ENCODE measurements around the gene PACSIN2.
"Not testable (repeated sequence)": the region's sequence is repeated elsewhere in the genome, so short reads cannot be mapped to it uniquely, and the experiment has no call there.

The PACSIN2 gene

DNA sequence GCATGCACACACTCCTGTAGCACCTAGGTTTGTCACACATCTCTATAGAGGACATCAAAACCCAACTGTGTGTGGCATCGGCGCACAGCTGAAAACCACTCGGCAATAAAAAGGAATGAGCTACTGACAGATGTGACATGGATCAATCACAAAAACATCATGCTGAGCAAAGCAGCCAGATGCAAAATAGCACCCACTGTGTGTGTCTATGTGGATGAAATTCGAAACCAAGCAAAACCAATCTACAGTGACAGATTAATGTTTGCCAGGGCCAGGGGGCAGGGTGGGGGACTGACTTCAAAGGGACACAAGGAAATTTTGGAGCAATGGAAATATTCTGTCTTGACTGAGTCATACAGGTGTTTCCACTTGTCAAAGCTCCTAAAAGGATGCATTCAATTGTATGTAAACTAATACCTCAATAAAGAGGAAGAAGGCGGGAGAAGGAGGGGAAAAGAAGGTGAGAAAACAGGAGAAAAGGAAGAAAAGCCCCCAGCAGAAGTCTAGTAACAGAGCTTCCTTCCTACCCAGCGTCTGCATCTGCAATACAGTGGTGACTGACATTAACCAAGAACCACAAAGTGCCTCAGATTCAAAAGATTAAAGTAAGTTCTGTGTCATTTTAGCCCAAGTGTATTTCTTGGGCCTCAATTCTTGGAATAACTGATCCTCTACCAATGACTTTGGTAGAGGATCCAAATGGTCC lies 49.8 kb downstream of the PACSIN2 start:
- DNase-seq (ENCODE audit: low read depth) = peak; percentile 10

DNA sequence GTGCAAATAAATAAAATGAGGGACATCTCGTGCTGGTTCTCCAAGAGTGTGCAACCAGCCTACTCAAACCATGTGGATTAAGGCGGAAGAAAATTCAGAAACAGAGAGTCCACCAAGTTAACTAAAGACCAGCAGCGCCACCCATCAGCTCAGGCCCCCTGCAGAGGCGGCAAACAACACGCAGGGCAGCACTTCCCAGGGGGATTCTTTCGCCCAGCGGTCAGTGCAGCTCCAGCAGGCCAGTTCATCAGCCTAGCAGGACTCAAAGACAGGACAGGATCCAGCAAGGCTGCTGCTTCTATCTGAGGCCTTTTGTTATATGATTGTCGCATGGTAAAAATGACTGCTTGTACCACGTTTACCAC lies 51.7 kb downstream of the PACSIN2 start:
- no peak for DNase-seq (ENCODE audit: low read depth)

DNA sequence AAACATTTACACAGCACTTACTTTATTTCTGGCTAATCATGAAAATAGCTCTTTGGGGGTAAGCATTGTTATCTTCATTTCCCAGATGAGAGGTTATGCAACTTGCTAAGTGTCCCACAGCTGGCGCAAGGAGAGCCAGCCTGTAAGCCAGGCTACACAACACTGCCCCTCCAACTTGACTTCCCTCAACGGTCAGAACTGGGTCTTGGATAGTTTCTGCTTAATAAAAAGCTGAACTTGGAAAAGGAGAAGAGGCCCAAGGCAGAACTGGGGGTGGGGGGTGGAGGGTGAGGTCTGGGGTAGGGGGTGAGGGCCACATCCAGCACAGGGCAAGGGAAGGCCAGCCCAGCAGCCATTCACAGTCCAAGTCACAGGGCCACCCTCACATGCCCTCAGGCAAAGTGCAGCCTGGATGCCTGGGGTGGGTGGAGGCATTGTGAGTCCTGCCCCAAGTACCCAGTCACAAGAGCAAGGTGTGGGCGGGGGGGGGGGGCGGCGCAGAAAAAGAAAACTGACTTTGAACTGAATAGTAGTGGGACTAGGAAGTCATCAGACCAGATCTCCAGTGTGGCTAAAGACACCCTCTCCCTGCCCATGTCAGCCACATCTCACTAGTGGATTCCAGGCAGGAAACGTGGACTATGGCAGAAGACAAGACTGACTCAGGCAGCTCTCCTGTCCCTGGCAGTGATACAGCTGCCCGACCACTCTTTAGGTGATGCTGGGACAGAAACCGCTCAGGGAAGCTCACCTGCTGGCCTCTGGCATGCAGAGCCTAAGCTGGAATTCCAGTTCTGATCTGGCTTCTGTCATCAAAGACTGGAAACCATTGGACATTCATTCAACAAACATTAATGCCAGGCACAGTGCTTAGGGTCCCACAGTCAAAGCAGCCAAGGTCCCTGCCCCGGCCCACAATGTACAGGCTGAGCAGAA lies 52.4 kb downstream of the PACSIN2 start:
- no peak for DNase-seq (ENCODE audit: low read depth)

DNA sequence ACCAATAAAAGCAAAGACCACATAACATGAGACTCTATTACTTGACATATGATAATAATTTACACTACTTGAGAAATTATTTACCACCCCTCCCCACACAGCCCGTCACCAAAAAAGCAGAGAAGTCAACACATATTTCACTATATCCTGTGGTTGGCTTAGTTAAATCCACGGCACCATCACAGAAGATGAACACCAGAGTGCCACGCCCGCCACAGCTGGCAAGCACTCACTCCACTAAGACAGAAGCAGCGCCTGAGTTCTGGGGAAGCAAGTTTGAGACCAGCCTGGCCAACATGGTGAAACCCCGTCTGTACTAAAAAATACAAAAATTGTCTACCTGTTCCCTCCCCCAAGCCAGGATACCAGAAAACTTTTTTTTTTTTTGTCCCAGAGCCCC lies 53.1 kb downstream of the PACSIN2 start:
- DNase-seq (ENCODE audit: low read depth) = no peak

DNA sequence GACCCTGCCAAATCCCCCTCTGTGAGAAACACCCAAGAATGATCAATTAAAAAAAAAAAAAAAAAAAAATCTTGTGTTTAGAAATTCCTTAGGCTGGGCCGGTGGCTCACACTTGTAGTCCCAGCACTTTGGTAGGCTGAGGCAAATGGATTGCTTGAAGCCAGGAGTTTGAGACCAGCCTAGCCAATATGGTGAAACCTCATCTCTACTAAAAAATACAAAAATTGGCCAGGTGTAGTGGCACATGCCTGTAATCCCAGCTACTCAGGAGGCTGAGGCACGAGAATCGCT lies 53.6 kb downstream of the PACSIN2 start:
- DNase-seq (ENCODE audit: low read depth) = not testable (repeated sequence)

DNA sequence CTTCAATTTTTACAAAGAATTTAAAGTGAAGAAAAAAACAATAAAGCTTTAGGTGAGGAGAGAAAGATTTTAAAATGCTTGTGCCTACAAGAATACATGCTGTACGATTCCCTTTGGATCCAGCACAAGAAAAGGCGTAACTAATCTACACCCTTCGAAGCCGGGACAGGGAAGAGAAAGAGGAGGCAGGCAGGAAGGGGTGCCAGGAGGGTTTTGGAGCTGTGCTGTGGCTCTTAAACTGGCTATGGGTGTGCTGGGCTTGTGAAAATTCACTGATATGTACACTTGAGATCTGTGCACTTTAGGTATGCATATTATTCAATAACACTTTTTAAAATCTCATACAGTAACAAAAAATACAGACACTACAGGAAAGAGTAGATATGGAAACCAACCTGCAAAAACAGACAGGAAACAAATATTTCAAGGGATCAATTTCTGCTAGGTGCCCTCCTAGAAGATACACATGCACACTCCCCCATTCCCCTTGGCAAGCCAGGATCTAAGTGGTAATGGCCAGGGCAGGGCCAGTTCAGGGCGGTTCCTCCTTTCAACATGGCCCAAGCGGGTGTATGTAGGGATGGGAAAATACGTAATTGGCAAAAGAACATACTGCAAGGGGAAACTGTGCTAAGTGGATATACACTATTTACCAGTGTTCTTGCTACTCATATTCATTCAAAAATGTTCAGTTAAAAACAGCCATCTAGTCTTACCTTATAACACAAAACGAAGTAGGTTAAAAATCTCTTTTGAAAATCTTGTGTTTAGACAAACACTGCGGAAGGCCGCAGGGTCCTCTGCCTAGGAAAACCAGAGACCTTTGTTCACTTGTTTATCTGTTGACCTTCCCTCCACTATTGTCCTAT lies 54.2 kb downstream of the PACSIN2 start:
- DNase-seq (ENCODE audit: low read depth) = no peak

DNA sequence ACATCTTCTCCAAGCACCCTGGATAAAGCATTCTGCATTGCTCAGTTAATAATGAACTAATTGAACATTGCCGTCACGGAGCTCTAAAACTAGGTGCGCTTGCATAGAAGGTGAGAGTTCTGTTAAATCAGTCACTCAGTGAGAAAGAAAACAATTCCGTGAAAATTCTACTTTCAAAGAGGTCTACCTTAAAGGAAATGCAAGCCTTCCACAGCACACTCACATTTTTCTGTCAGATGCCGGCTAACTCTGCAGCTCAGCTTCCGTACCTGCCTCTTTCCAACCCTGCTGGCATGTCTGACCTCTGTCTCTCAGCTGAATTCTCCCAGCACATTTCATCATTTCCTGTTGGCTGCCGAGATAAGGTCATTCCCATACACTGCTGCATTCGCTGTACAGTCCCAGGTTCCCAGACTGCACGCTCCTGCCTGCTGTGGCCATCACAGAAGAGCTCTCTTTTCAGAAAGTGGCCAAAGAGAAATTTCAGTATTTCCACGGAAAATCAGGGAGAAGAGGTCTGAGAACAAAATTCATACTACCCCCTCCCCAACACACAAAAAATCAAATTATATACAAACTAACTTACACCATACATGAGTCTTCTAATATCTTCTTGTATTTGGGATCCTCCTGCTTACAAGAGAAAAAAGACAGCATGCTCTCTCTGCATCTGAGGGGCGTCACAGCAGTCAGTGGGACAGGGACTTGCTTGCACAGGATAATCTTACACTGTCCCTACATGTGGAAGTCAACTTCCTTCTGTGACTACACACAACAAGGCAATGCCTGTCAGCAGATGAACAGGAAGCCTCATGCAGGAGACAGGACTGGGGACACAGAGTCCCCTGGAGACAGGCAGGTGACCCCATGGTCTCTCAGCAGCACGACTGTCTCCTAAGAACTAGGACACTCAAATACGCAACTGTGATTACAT lies 55.1 kb downstream of the PACSIN2 start:
- no peak for DNase-seq (ENCODE audit: low read depth)

DNA sequence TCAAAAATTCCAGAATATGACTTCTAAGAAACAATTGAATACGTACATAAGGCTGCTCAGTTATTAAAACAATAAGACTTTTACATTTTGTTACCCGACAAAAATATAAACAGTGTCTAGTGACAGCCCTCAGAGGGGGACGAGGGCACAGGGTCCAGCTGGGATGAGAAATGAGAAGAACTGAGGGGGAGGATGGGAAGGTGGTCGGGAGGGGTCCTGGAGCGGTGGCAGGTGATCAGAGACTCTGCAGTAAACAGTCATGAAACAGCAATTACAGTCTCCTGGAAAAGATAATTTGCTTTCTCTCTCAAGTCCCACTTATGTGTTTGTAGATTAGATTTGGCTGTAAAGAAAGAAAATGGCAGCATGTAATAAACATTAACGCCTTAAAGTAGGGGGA lies 56.0 kb downstream of the PACSIN2 start:
- DNase-seq (ENCODE audit: low read depth) = no peak

DNA sequence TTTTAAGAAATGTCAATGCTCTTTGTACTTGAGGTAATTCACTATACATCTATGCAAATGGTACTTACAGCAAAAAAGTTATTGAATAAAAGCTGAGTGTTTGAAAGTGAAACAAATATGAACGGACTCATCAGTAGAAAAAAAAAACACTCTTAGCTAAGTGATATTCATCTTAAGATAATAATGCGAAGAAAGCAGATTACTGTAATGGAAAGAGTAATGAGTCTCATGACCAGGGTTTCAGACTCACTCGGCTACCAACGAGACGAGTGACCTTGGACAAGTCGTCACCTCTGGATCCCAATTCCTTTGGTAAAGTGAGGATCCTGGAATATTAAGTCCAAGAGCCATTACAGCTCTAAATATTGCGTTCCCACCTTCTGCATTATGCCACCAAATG lies 57.0 kb downstream of the PACSIN2 start:
- DNase-seq (ENCODE audit: low read depth) = no peak

DNA sequence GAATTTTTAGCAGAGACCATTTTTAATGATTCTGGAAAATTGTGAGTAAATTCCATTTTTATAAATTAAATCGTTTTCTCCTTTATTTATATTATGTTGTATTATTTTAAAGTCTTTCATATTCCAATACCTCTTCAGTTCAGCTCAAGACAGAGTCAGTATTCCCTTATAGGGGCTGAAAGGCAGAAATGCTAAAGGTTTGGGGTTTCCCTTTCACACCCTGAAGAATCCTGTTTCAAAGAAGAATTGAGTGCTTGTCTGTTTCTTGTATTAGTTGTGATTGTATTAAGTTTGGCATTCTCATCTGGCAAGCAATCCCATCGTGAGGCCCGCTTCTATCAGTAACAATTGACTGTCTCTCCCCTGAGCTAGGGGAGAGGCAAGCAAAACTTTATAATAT lies 57.4 kb downstream of the PACSIN2 start:
- no peak for DNase-seq (ENCODE audit: low read depth)

DNA sequence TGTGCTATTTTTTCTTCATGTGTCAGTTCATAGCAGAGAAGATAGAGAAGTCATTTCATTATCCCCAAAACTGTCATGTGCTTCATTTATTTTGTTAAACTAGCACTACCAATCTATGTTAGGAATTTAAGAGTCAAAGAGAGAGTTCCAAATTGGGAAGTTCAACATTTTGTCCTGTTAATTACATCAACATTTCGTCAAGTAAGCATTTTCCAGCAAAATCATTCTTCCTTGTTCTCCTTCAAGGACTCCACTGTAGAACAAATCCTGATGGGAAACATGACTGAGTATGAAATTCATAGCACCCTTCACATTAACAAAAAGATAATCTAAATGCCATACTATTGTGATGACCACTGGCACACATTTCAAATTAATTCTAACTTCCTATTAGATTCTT lies 59.1 kb downstream of the PACSIN2 start:
- no peak for DNase-seq (ENCODE audit: low read depth)

DNA sequence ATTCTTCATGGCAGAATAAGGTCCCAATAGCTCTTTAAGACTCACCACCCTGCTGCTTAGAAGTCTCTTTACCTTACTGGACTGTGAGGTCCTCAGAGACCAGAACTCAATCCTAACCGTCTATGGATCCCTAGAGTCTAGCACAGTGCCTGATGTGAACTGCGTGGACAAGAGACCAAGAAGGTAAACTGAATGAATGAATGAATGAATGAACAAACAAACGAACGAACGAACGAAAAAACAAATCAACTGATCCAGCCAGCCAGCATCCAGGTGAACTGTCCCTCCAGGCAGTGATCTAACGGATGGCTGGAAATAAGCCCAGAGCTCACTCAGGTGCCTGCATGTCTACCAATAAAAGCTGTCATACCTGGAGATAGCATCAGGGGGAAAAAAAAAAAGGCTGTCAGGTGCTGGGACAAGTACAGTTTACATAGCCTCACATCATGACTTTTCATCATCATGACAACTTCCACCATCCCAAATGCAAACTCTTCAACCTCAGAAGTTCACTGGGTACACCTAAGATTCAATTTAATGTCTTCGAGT lies 59.8 kb downstream of the PACSIN2 start:
- no peak for DNase-seq (ENCODE audit: low read depth)

DNA sequence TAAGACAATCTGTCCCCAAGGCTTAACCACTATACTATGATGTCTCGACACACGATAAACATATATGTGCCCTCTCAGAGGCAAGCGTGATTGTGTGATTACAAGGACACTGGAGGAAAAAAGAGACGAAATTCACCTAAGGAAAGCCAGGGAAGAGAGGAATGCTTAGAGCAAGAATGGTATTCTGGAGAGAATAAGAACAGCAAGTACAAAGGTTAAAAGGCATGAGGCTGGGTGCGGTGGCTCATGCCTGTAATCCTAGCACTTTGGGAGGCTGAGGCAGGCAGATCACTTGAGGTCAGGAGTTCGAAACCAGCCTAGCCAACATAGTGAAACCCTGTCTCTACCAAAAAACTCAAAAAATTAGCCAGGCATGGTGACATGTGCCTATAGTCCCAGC lies 61.2 kb downstream of the PACSIN2 start:
- not testable (repeated sequence) for DNase-seq (ENCODE audit: low read depth)

DNA sequence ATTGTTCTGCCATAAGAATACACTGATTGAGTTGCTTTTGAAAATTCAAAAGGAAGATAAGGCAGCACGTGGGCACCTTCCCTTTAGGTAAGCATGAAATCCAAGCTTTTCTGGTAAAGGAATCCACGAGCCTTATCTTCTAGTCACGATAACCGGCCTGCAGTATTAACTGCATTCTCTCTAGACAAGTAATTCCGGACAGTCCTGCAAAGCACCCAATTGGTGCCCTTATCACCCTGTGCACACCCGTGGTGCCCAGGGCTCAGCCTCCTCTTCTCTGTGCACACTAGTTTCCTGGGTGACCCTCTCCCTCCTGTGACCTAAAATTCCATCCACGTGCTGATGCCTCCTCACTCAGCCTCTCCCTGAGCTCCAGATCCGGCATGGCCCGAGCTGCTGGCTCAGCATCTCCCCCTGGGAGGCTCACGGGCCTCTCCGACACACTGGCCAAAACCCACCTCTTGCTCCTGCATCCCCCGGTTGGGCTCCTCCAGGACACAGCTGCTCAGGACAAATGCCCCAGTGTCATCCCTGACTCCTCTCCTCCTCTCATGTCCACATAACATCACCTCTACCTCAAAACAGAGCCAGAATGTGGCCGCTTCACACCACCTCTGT lies 63.7 kb downstream of the PACSIN2 start:
- DNase-seq (ENCODE audit: low read depth) = no peak

DNA sequence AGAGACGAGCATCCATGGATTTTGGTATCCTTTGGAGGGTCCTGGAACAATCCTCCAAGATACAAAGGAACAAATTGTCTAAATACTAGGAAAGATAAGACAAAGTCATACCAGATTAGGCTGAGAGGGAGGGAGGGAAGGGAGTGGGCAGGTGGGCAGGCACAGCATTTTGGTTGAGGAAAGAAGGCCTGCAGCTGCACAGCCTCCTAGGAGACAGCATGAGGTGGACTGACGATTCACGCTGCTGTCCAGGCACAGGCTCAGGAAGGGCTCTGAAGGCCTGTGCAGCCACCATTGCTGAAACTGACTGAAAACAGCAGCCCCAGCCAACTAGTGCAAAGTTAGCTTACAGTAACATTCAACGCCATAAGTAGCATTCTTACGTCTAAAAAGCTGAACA lies 64.7 kb downstream of the PACSIN2 start:
- no peak for DNase-seq (ENCODE audit: low read depth)

DNA sequence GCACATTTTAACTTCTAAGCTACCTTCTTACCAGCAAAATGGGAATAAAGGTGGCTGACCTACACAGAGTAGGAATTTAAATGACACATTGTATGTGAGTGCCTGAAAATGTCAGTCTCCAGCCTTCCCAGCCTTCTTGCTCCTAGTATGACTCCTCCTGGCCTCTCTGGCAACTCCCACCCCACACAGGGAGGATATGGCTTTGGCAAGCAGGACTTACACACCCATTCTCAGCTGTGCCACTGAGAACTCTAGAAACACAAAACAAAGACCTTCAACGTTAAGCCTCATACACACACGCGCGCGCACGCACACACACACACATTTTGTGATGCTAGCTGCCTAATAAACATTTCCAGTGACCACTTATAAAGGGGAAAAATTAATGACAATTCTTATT lies 65.8 kb downstream of the PACSIN2 start:
- no peak for DNase-seq (ENCODE audit: low read depth)

DNA sequence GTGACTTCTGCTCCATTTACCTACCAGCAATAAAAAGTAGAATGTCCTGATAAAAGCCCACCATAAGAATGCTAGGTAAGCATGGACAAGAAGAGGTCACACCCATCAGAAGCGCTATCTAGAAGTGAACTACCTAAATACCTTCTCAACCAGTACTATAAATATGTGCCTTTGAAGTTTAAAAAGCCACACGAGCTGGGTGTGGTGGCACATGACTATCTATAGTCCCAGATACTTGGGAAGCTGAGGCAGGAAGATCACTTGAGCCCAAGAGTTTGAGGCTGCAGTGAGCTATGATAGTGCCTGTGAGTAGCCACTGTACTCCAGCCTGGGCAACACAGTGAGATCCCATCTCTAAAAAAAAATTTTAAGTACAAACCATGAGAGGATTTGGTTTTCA lies 66.7 kb downstream of the PACSIN2 start:
- no peak for DNase-seq (ENCODE audit: low read depth)

DNA sequence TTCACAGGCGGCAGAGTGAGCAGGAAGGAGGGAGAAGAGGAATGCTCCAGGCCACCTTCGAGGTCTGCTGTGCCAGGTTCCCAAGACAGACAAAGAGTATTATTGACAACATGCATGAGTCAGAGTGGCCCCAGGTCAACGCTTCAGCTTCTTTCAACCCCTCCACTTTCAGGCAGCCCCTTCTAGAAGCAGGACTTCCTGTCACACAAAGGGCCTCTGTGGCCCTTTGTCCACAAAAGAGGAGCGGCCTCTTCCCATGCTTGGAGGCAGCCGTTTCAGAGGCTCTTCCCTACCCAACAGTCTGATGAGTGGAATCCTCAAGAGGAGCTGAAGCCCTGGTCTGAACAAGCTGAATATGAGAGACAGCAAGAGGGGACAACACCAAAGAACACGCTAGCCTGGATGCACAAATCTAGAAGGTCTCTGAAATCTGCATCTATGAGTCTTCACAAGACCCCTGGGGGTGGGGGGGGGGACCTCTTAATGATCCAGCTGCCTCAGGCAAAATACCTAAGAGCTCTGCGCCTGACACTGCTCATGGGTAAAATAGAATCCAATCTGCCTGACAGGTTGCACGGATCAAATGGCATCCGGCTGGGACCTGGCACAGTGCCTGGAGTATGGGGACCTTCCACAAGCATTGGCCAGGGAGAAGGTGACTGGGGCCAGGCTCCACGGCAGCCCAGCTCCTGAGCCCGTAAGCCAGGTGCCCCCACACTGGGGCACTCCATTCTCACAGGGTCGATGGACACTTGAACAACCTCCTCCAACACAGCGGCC lies 67.5 kb downstream of the PACSIN2 start:
- DNase-seq (ENCODE audit: low read depth) = no peak

DNA sequence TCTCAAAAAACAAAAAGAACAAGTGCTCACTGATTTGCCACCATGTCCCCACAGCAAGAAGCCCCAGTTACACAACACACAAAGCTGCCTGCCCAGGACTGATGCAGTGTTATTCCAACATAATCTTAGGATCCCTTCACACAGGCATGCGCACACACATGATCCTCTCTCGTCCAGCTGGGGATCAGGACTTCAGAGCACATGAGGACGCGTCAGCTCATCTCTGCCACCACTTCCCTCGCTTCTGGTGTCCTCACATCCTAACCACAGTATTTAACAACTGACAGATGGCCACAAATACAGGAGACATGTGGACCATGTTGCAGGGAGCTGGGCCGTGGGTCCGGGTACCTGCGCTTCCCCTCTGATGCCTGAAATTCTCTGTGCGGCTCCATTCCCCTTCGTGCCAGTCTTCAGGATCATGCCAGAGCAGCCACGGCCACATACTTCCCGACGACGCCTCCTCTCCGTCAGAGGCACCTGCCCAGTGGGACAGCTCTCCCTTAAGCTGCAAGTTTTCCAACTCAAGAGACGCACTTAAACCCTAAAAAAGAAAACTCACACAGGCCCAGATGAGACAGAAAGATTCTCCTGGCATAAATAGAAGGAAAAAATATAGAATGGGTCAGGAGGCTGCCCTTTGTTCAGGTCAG lies 68.3 kb downstream of the PACSIN2 start:
- DNase-seq (ENCODE audit: low read depth) = no peak

DNA sequence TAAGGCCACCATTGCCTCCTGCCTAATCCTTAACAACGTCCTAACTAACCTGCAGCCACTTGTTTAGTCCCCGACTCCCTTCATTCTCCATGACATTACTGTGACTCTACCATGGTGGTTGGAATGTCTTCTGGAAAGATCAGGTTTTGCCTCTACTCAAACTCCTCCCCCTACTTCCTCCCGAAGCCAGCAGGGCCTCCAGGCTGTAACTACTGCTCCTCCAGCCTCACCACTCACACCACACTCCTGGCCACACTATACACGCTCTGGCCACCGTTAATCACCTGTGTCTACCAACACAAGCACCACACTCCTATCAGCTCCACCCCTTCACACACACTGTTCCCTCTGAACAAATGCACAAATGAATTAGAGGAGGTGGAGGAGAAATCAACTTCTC lies 69.2 kb downstream of the PACSIN2 start:
- DNase-seq (ENCODE audit: low read depth) = no peak

All from activated T-cell treated with anti-CD3 and anti-CD28 coated beads for 48 hours (primary cell).